HEK293 (cell line): Measurements from ENCODE around the gene LBH.
A peak's percentile ranks its signal among the peaks of the same experiment; 100 is the strongest.

ENCODE experiments used
- CTCF ChIA-PET: fragments of 350-600 bp; formaldehyde crosslinking; extraction: SDS; loops from one replicate; lab custom pipeline; 2021; ENCODE audit warnings: antibody characterized with exemption; lab: Yijun Ruan, JAX
- POLR2A ChIA-PET: fragments of 300-600 bp; formaldehyde crosslinking; extraction: SDS; loops from one replicate; lab custom pipeline; 2020; ENCODE audit warnings: antibody characterized with exemption, inconsistent platforms; lab: Yijun Ruan, JAX
- H3K27ac ChIP-seq: fragments of 200-500 bp; sonication (Bioruptor generic); 2 replicates; pipeline ENCODE4 v1.5.1; 2014; ENCODE audit warnings: low read depth, low read length, control low read depth, inconsistent platforms; ENCODE audit errors: extremely low read depth
- H3K36me3 ChIP-seq, 2 experiments: fragments of 200-500 bp in 1 of 2; sonication (Bioruptor generic) in 1 of 2; 1 replicate in 1 of 2; 2 replicates in 1 of 2; pipeline ENCODE4 v1.5.1; 2014 to 2017; ENCODE audit warnings: inconsistent platforms in 2 of 2, low read length in 2 of 2; ENCODE audit not compliant: control insufficient read depth in 2 of 2, insufficient read depth in 1 of 2
- H3K4me1 ChIP-seq: fragments of 200-500 bp; sonication (Bioruptor generic); 2 replicates; pipeline ENCODE4 v1.5.1; 2014; ENCODE audit warnings: mild to moderate bottlenecking, low read length, inconsistent platforms; ENCODE audit not compliant: control insufficient read depth, insufficient read depth
- H3K4me3 ChIP-seq: 2 replicates; pipeline ENCODE4 v1.5.1; 2011; ENCODE audit warnings: low read depth, mild to moderate bottlenecking, control low read depth, low read length, moderate library complexity
- H3K9me3 ChIP-seq: fragments of 200-500 bp; sonication (Bioruptor generic); 2 replicates; pipeline ENCODE4 v1.5.1; 2014; ENCODE audit warnings: low read depth, low read length, inconsistent platforms; ENCODE audit not compliant: control insufficient read depth, insufficient read depth
- ATF2 ChIP-seq: fragments of 450-650 bp; formaldehyde crosslinking; IDR thresholded peaks from 2 replicates; pipeline ENCODE4 v1.5.1; 2016; ENCODE audit warnings: missing biosample characterization, missing genetic modification characterization, low read depth
- SETDB1 ChIP-seq: IDR thresholded peaks from one replicate; pipeline ENCODE4 v1.6.1; 2017; ENCODE audit warnings: mild to moderate bottlenecking, low read length, moderate library complexity, mixed read lengths; ENCODE audit not compliant: insufficient read length
- ZNF121 ChIP-seq: fragments of 450-650 bp; formaldehyde crosslinking; IDR thresholded peaks from 2 replicates; pipeline ENCODE4 v1.5.1; 2016; ENCODE audit warnings: missing biosample characterization, missing genetic modification characterization
- ZNF146 ChIP-seq: fragments of 450-650 bp; formaldehyde crosslinking; IDR thresholded peaks from 2 replicates; pipeline ENCODE4 v1.5.1; 2016; ENCODE audit warnings: missing biosample characterization, missing genetic modification characterization
- ZNF169 ChIP-seq: fragments of 450-650 bp; formaldehyde crosslinking; IDR thresholded peaks from 2 replicates; pipeline ENCODE4 v1.5.1; 2016; ENCODE audit warnings: missing biosample characterization, missing genetic modification characterization
- ZNF248 ChIP-seq: fragments of 450-650 bp; formaldehyde crosslinking; IDR thresholded peaks from 2 replicates; pipeline ENCODE4 v1.5.1; 2017; ENCODE audit warnings: missing biosample characterization, missing genetic modification characterization
- ZNF394 ChIP-seq: fragments of 450-650 bp; formaldehyde crosslinking; IDR thresholded peaks from 2 replicates; pipeline ENCODE4 v1.5.1; 2016; ENCODE audit warnings: missing biosample characterization, missing genetic modification characterization, mild to moderate bottlenecking, moderate library complexity, borderline replicate concordance
- ZNF426 ChIP-seq: fragments of 450-650 bp; formaldehyde crosslinking; IDR thresholded peaks from 2 replicates; pipeline ENCODE4 v1.5.1; 2017; ENCODE audit warnings: missing biosample characterization, missing genetic modification characterization, mild to moderate bottlenecking, inconsistent platforms, moderate library complexity
- ZNF561 ChIP-seq: fragments of 450-650 bp; IDR thresholded peaks from 2 replicates; pipeline ENCODE4 v1.5.1; 2018; ENCODE audit warnings: missing biosample characterization, missing genetic modification characterization, borderline replicate concordance
- ZNF623 ChIP-seq: fragments of 450-650 bp; formaldehyde crosslinking; IDR thresholded peaks from 2 replicates; pipeline ENCODE4 v1.5.1; 2016; ENCODE audit warnings: missing biosample characterization, missing genetic modification characterization
- ZNF677 ChIP-seq: fragments of 450-650 bp; IDR thresholded peaks from 2 replicates; pipeline ENCODE4 v1.5.0; 2018; ENCODE audit warnings: missing biosample characterization, mild to moderate bottlenecking, missing genetic modification characterization, moderate library complexity
- ZNF747 ChIP-seq: fragments of 450-650 bp; formaldehyde crosslinking; IDR thresholded peaks from 2 replicates; pipeline ENCODE4 v1.5.1; 2016; ENCODE audit warnings: missing biosample characterization, missing genetic modification characterization
- ZSCAN16 ChIP-seq: fragments of 450-650 bp; formaldehyde crosslinking; IDR thresholded peaks from 2 replicates; pipeline ENCODE4 v1.5.1; 2016; ENCODE audit warnings: missing biosample characterization, missing genetic modification characterization
- TF ChIP-seq, protein P1 (sequence below): fragments of 450-650 bp; formaldehyde crosslinking; IDR thresholded peaks from 2 replicates; pipeline ENCODE4 v1.5.1; 2016; ENCODE audit warnings: missing biosample characterization, missing genetic modification characterization
- TF ChIP-seq, protein P2 (sequence below): fragments of 450-650 bp; formaldehyde crosslinking; conservative IDR thresholded peaks from 2 replicates; pipeline ENCODE4 v1.5.1; 2016; ENCODE audit warnings: low read depth, missing biosample characterization, missing genetic modification characterization

LBH gene

DNA sequence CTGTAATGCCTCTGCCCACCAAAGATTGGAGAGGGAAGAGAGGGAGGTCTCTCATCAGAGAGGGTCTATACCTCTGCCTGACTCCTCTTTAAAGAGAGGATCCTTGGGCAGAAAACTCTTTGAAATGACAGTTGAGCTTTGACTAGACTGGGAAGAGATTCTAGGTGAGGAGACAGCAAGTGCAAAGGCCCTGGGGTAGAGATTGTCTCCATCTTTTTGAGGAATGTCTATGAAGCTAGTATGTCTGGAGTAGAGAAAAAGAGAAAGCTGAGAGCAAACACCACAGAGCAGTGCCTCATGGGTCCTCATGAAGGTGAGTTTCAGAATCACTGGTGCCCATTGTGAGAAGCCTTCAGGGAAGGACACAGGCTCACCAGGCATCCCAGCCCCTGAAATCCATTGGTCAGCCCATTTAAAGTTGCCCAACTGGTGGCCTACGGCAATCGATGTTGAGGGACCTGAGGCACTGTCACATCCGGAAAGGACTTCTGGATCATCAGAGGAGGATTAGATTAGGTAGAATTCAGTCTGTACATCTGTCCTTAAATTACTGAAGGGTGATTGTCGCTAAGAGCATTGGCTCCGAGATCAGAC, 31.5 kb downstream of the LBH start:
- CTCF ChIA-PET = interaction anchor here (0.6 to 1.1 kb wide), 2 partner anchors 22 to 23 kb away, joined by 3 to 4 read pairs; no protein-coding TSS in a partner anchor
- POLR2A ChIA-PET = interaction anchor here (0.6 kb wide), 1 partner anchor 1738 kb away, joined by 3 read pairs; no protein-coding TSS in a partner anchor

GRCh38 chr2:30264274-30264673, 32.9 kb downstream of the LBH start:
- CTCF ChIA-PET = interaction anchor here (1.1 kb wide), 1 partner anchor 55 kb away, joined by 3 read pairs; no protein-coding TSS in a partner anchor
- POLR2A ChIA-PET = no interaction called here
- Histone ChIP-seq H3K36me3 (peaks cover 0 to 2% of the 10 kb centered on the region in 2 experiments; a peak in 1 of 3 replicates), H3K9me3 (no peaks in the 10 kb centered on the region), H3K4me3 (no peak overlapping the region), H3K27ac (no peak overlapping the region), H3K4me1 (no peaks in the 10 kb centered on the region)
- TF ChIP-seq ZNF394 (tag by site-specific recombination) (no peak), ZNF747 (no peak), ZNF169 (tag by site-specific recombination) (no peak), ATF2 (tag by site-specific recombination) (no peak), ZNF121 (tag by site-specific recombination) (no peak), ZNF248 (tag by site-specific recombination) (no peak), ZNF146 (tag by site-specific recombination) (no peak), ZNF677 (tag by site-specific recombination) (no peak), ZNF561 (tag by site-specific recombination) (no peak), SETDB1 (no peak), ZSCAN16 (no peak)
- TF ChIP-seq, protein P1, sequence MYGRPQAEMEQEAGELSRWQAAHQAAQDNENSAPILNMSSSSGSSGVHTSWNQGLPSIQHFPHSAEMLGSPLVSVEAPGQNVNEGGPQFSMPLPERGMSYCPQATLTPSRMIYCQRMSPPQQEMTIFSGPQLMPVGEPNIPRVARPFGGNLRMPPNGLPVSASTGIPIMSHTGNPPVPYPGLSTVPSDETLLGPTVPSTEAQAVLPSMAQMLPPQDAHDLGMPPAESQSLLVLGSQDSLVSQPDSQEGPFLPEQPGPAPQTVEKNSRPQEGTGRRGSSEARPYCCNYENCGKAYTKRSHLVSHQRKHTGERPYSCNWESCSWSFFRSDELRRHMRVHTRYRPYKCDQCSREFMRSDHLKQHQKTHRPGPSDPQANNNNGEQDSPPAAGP (tag by site-specific recombination) = no peak
- TF ChIP-seq, protein P2, sequence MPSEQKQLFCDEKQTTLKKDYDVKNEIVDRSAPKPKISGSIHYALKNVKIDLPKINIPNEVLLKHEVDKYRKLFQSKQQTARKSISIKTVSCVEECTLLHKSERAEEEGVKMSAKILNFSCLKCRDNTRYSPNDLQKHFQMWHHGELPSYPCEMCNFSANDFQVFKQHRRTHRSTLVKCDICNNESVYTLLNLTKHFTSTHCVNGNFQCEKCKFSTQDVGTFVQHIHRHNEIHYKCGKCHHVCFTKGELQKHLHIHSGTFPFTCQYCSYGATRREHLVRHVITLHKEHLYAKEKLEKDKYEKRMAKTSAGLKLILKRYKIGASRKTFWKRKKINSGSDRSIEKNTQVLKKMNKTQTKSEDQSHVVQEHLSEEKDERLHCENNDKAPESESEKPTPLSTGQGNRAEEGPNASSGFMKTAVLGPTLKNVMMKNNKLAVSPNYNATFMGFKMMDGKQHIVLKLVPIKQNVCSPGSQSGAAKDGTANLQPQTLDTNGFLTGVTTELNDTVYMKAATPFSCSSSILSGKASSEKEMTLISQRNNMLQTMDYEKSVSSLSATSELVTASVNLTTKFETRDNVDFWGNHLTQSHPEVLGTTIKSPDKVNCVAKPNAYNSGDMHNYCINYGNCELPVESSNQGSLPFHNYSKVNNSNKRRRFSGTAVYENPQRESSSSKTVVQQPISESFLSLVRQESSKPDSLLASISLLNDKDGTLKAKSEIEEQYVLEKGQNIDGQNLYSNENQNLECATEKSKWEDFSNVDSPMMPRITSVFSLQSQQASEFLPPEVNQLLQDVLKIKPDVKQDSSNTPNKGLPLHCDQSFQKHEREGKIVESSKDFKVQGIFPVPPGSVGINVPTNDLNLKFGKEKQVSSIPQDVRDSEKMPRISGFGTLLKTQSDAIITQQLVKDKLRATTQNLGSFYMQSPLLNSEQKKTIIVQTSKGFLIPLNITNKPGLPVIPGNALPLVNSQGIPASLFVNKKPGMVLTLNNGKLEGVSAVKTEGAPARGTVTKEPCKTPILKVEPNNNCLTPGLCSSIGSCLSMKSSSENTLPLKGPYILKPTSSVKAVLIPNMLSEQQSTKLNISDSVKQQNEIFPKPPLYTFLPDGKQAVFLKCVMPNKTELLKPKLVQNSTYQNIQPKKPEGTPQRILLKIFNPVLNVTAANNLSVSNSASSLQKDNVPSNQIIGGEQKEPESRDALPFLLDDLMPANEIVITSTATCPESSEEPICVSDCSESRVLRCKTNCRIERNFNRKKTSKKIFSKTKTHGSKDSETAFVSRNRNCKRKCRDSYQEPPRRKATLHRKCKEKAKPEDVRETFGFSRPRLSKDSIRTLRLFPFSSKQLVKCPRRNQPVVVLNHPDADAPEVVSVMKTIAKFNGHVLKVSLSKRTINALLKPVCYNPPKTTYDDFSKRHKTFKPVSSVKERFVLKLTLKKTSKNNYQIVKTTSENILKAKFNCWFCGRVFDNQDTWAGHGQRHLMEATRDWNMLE = no peak

More for the DNA sequence above, 31.5 kb downstream of the LBH start:
- Histone ChIP-seq H3K4me3 (no peak overlapping the region), H3K27ac (no peak overlapping the region), H3K36me3 (peaks cover 0 to 13% of the 10 kb centered on the region in 2 experiments; a peak in 1 of 3 replicates)
- TF ChIP-seq ZNF623 (tag by site-specific recombination) (peak; percentile 59; the same call in 1 of the 2 replicates), ZNF426 (tag by site-specific recombination) (no peak)
- TF ChIP-seq, all 188 proteins: peak for 1
- Histone ChIP-seq H3K4me1 (no peaks in the 10 kb centered on the region), H3K9me3 (no peaks in the 10 kb centered on the region)
